Myocyte (in vitro differentiated cells): ENCODE measurements around the gene SOX13. TPM values are rescaled to one million over a fixed set of nuclear protein-coding genes. Genes with fewer than 3 reads are reported as not detected.
"Not testable (repeated sequence)": the region's sequence is repeated elsewhere in the genome, so short reads cannot be mapped to it uniquely, and the experiment has no call there.

Source experiments
- DNase-seq: peaks from one replicate; pipeline ENCODE4 v3.0.0-alpha.2; 2012; ENCODE audit warnings: low read depth
- polyA plus RNA-seq: library from polyadenylated mRNA; unstranded; fragments of >200 nt; gene quantifications from one replicate; pipeline ENCODE4 v1.2.1, GENCODE V29; 2012; ENCODE audit warnings: missing spikeins
- total RNA-seq: library from RNA; depleted of rRNA; stranded (reverse); fragments of >200 nt; gene quantifications from 2 replicates; pipeline ENCODE4 v1.2.3, GENCODE V29; 2014

The SOX13 gene
- 2.8 and 5.0 TPM in 2 replicates for total RNA-seq
- polyA plus RNA-seq, result 2.0 TPM

- DNase-seq, result peak; percentile 86
Measured at GRCh38 chr1:204072931-204073836, at the start of gene SOX13. TSS of gene SOX13 (plus strand) at chr1:204073115. CDS start at chr1:204112916, 39,801 bp downstream.

- no peak for DNase-seq
Measured at GRCh38 chr1:204025917-204026707, 46.8 kb upstream of the SOX13 start.

GRCh38 chr1:204027446-204027845 lies 45.5 kb upstream of the SOX13 start:
- no peak for DNase-seq

GRCh38 chr1:204029016-204029415 lies 43.9 kb upstream of the SOX13 start:
- no peak for DNase-seq

GRCh38 chr1:204031098-204031710 lies 41.7 kb upstream of the SOX13 start:
- DNase-seq, result no peak

GRCh38 chr1:204032642-204033235 lies 40.2 kb upstream of the SOX13 start:
- no peak for DNase-seq

GRCh38 chr1:204033306-204033705 lies 39.6 kb upstream of the SOX13 start:
- DNase-seq, result no peak

- no peak for DNase-seq
Measured at GRCh38 chr1:204036882-204037655, 35.8 kb upstream of the SOX13 start.

GRCh38 chr1:204041232-204041767 lies 31.6 kb upstream of the SOX13 start:
- DNase-seq, result peak; percentile 5

- DNase-seq, result no peak
Measured at GRCh38 chr1:204041803-204042505, 31.0 kb upstream of the SOX13 start.

GRCh38 chr1:204042516-204042915 lies 30.4 kb upstream of the SOX13 start:
- DNase-seq, result no peak

- no peak for DNase-seq
Measured at GRCh38 chr1:204043680-204044079, 29.2 kb upstream of the SOX13 start.

- no peak for DNase-seq
Measured at GRCh38 chr1:204044448-204044847, 28.5 kb upstream of the SOX13 start.

- no peak for DNase-seq
Measured at GRCh38 chr1:204045430-204045829, 27.5 kb upstream of the SOX13 start.

GRCh38 chr1:204046346-204046745 lies 26.6 kb upstream of the SOX13 start:
- no peak for DNase-seq

GRCh38 chr1:204048796-204049195 lies 24.1 kb upstream of the SOX13 start:
- not testable (repeated sequence) for DNase-seq

GRCh38 chr1:204051258-204051657 lies 21.7 kb upstream of the SOX13 start:
- no peak for DNase-seq

GRCh38 chr1:204051718-204052117 lies 21.2 kb upstream of the SOX13 start:
- DNase-seq, result no peak

GRCh38 chr1:204053893-204054292 lies 19.0 kb upstream of the SOX13 start:
- no peak for DNase-seq

GRCh38 chr1:204059970-204060369 lies 12.9 kb upstream of the SOX13 start:
- DNase-seq, result no peak
